Hepatic stellate cell (primary cell): ENCODE measurements around the gene OPTN.
"Not testable (repeated sequence)": the region's sequence is repeated elsewhere in the genome, so short reads cannot be mapped to it uniquely, and the experiment has no call there.

ENCODE experiments used
- DNase-seq: peaks from one replicate; pipeline ENCODE4 v3.0.0; 2011; ENCODE audit warnings: low spot score

OPTN gene

DNA sequence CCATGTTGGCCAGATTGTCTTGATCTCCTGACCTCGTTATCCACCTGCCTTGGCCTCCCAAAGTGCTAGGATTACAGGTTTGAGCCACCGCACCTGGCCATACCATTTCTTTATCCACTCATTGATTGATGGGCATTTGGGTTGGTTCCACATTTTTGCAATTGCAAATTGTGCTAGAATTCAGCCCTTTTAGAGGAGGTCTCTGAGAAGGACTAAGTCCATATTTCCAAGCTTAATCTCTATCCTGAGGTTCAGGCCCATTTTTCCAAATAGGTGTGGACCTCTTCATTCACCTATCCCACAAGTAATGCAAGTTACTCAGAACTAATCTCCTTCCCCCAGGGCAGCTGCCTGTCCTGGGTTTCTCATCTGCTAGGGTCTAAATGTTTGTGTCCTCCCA is 9.7 kb upstream of the OPTN start:
- no peak for DNase-seq

- no peak for DNase-seq
These were observed 8.2 kb upstream of the OPTN start for GRCh38 chr10:13091801-13092200.

DNA sequence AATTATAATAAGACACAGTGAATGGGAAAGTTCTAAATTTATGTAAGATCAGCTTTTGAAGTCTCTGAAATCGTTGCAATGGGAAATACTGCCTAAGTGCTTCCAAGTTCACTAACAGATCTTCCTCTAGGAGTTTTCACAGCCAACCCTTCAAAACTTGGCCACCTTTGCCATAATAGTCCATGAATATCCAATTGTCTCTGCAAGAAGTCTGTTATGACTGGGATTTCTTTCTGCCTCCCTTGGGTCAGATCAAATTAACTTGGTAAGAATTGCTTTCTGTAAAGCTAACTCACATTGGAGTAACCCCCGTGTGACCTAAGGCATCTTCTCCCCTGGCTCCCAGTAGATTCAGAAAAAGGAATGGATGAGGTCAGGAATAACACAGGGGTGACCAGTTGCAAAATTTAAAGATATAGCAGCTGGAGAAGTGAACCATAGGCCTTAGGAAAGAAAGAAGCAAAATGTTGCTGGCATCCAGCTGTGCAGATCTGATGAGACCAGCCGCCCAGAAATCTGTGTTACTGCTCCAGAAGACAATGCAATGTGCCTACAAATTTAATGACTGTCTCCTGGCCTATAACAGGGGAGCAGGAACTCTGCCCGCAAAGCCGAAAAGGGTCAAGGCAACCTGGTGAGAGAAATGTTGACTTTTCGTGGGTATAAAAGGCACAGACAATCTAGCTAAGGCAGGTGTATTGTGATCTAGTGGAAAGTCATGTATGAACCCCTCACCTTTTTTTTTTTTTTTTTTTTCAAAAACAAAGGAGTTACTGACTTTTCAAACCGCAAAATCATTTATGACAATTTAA is 7.5 kb upstream of the OPTN start:
- no peak for DNase-seq

- not testable (repeated sequence) for DNase-seq
These were observed 5.9 kb upstream of the OPTN start for GRCh38 chr10:13094082-13094481.

DNA sequence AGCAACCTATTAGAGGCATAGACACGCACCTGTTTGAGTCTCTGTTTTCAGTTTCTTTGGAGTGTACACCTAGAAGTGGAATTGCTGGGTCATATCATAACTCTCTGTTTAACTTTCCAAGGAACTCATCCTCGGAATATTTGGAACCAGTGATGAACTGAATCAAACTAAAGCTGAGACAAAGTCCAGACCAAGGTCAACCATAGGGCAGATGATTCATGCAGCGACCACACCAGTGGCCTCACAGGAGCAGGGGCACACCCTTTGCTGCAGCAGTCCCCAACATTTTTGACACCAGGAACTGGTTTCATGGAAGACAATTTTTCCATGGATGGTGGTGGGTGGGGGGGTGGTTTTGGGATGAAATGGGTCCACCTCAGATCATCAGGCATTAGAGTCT is 4.9 kb upstream of the OPTN start:
- DNase-seq, result no peak

GRCh38 chr10:13095929-13096328 is 4.0 kb upstream of the OPTN start:
- DNase-seq, result no peak

GRCh38 chr10:13099144-13099665 is 758 bp upstream of the OPTN start:
- DNase-seq, result peak; percentile 51

DNA sequence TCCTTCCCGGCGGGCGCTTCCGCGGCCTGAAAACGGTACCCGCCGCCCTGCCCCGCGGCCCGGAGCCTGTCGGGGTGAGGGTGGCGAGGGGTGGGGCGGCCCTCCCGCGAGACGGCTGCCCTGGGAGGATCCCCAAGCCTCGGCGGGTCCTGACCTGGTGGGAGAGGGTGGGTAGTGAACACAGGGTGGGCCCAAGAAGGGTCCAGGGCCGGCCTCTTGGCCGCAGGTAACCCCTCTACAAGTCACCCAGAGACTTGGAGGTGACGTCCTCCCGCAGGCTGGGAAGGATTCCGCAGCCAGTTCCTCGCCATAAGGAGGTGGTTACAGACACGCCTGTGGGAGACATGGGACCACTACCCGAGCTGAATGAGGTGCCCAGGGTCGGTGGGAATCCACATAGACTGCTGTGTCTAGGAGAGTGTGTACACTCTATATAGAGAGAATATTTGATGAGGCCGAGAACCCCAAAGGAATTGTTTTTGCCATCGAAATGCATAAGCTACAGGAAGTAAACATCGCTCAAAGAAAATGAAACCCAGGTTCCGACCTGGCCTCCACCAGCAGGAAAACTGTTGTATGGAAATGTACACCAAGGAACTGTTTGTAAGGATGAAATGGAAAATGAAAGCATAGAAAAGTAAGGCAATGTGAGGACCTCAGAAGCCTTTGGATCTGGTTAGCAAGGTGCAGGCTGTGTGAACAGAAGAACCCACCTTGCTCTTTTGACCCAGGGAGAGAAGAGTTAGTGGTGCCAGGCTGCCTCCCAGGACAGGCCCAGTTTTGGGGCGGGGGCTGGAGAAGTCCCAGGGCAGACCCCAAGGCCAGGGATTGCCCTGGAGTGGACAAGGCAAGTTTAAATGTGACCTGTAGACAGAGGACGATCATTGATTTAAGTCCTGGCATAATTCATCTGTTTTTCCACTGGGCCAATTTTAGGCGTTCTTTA is 659 bp downstream of the OPTN start:
- DNase-seq, result peak; percentile 31

DNA sequence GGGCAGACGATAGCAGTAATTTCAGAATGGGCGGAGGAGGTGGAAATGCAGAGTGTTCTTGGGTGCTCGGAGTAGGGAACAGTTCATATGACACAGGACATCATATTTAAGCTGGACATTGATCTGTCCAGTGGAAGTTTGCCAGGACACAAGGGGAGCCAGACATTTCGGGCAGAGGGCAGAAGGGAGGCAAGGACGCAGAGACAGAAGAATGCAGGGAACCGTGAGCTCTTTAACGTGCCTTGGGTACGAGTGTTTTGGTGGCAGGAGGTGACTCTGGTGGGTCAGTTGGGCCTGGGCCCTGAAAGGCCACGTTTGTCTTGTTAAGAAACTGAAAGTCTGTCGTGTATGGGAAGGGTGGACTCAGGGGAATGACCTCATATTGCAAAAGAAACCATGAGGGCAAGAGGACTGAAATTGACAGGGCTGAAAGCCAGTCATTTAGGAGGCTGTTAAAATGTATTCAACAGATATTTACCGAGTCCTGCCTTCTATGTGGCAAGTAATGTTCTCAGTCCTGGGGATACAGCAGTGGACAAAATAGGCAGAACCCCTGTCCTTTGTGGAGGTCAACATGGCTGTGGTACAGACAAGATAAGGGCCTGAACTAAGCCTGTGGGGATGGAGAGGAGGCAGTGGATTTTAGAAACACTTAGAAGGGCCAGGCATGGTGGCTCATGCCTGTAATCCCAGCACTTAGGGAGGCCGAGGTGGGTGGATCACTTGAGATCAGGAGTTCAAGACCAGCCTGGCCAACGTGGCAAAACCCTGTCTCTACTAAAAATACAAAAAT is 2.2 kb downstream of the OPTN start:
- DNase-seq, result peak; percentile 42

- DNase-seq, result no peak
These were observed 3.6 kb downstream of the OPTN start for GRCh38 chr10:13103554-13103953.

GRCh38 chr10:13104697-13105096 is 4.7 kb downstream of the OPTN start:
- no peak for DNase-seq

GRCh38 chr10:13105184-13105583 is 5.2 kb downstream of the OPTN start:
- DNase-seq, result no peak

- DNase-seq, result no peak
These were observed 6.6 kb downstream of the OPTN start for GRCh38 chr10:13106387-13107045.

- no peak for DNase-seq
These were observed 10.9 kb downstream of the OPTN start for GRCh38 chr10:13110908-13111307.

DNA sequence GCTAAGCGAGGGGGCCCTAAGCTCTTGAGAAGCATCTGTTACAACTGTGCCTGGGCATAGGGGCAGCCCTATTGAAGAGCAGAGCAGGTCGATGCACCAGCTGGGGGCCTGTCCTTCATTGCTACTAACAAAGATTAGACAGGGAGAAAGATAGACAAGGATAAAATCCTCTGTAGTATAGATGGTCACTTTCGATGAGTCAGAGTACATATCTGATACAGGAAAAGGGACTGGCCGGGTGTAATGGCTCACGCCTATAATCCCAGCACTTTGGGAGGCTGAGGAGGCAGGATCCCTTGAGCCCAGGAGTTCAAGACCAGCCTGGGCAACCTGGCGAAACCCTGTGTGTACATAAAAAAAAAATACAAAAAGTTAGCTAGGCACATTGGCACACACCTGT is 13.6 kb downstream of the OPTN start:
- DNase-seq, result no peak

- DNase-seq, result no peak
These were observed 16.2 kb downstream of the OPTN start for GRCh38 chr10:13115832-13116803.

GRCh38 chr10:13117841-13118783 is 18.1 kb downstream of the OPTN start:
- no peak for DNase-seq

DNA sequence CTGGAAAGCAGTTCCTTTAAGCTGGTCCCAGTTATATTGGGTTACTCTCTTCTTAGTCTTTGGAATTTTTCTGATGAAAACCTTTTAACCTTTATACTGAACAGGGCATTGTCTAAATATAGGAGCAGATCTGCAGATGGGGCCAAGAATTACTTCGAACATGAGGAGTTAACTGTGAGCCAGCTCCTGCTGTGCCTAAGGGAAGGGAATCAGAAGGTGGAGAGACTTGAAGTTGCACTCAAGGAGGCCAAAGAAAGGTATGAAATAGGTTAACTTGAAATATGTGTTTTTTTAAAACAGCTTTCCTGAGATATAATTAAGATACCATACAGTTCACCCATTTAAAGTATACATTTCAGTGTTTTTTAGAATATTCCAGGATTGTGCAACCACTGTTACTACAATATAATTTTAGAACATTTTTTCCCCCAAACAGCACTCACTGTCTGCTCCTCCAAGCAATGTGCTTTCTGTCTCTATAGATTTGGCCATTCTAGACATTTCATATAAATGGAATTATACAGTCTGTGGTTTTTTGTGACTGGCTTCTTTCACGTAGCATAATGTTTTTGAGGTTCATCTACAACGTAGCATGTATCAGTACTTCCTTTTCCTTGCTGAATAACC is 18.9 kb downstream of the OPTN start:
- no peak for DNase-seq
